Activated CD8-positive, alpha-beta memory T cell treated with anti-CD3 and anti-CD28 coated beads, Interleukin-2, amount 50 U/mL, for 48 hours (primary cell): ENCODE measurements around the gene SLC13A3.

ENCODE experiments used
- DNase-seq: peaks from one replicate; pipeline ENCODE4 v3.0.0-alpha.2; 2020

The SLC13A3 gene

DNA sequence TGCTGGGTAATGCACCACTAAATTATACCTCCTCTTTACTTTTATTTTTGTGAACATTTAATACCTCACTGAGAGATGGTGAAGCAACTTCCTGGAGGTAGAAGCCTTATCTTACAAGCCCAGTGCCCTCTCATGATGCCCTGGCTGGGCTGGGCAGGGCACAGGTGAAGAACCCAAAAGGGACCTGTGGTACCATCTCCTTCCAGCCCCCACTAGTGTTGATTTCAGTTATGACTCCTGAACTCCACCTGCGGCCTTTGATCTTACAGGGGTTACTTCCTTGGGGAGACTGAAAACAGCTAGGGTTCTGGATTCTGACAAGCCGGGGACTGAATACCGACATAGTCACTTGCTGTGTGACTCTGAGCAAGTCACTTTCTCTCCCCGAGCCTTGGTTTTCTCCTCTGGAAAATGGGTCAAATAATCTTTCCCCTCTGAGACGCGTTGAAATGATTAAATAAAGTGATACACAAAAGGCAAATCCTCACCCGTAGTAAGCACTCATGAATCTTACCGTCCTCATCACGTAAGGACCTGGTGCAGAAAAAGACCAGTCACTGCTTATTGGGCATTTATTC is 1.2 kb downstream of the SLC13A3 start:
- DNase-seq, result no peak

DNA sequence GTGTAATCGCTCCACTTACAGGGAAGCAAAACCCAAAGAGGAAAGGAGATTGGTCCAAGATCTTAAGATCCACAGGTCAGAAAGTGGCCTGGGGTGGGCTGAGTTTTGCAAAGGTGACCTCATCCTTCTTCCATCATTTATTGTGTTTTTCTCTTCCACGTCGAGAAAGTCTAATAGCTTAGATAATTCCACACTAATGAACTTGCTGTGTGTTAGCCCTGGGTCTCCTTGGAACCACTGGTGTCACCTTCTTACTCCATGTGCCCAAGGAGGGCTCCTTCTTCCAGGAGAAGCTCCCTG is 1.7 kb downstream of the SLC13A3 start:
- no peak for DNase-seq

DNA sequence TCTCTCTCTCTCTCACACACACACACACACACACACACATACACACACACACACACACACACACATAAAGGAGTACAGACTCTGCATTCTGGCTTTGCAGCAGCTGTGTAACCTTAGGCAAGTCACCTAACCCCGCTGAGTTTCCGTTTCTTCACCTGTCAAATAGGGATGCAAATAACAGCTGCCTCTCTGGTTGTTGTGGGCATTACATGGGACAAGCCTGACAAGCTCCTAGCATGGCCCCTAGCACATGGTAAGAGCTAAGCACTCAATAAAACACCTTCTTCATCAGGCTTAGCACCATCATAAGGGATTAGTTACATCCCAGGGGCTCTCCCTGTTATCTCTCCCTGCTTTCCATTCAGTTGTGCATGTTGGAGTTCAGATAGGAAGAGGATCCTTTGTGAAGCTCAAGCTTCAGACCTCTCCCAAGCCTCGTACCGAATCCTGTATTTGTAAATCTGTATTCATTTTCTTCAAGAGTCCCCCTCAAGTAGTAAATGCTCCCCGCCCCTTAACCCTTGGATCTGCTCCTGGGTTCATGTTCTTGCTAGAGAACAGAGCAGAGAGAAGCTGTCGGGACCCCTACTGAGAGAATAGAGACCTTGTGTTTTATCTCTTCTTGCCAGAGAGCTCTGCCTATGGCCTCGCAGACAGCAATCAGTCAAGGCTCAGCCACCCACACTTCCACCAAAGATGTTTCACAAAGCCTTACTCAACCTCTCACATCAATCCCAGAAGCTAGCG is 2.2 kb downstream of the SLC13A3 start:
- no peak for DNase-seq

DNA sequence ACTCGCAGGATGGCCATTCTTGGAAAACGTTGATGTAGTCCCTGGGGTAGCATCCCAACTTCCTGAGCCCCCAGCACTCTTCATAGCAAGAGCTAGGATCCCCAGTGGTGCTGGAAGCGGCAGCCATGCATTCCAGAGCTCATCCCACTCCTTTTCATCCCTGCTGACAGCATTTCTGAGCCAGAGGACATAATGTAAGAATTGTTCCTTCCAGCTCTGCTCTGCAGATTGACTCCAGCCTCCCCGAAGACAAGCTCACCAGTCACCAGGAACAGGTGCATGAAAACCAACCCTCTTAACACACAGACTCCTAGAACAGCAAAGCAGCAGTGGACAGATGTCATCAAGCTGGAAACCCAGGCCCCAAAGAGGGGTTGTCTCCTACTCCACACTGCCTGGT is 3.8 kb downstream of the SLC13A3 start:
- no peak for DNase-seq

DNA sequence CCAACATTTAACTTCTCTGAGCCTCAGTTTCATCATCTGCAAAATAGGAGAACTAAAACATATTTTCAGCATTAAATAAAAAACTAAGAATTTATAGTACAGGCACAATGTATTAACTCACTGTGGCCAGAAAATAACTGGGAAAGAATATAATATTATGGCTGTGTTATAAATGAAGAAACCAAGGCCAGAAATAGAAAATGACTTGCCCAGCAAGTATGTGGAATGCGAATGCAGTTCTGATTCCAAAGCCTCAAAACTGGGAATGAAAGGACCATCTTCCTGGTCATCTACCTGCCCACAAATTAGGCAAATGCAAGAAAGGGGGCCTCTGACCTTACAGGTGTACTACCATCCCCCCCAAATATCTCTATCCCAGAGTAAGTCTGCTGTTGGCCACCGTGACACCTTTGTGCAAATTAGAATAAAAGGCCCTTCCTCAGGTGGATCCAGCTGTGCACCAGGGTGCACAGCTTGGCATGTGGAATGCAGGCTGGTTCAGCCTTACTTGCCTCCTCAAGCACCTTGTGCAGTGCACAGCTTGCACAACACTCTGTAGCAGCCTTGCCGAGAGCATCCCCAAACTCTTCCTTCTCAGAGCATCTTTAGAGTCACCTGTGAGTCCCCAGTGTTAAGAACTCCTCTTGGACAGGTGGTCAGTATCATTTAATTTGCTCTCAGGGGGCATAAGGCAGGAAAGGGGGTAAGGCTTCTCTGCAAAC is 4.4 kb downstream of the SLC13A3 start:
- no peak for DNase-seq

DNA sequence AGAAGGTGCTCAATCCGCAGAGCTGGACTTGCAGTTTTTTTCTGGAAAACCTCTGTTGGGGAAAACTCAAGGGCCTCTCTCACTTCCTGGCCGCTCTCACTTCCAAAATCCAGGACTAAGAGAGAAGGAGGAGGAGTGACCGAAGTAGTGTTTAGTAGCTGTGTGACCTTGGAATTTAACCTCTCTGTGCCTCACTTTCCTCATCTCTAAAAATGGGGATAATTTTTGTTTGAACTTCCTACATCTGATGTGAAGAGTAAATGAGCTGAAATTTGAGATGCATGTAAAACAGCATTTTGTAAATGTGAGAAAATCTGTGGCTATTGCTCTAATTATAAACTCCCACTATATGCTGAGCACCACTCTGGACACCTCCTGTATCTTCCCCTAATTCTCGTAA is 5.1 kb downstream of the SLC13A3 start:
- DNase-seq, result no peak

DNA sequence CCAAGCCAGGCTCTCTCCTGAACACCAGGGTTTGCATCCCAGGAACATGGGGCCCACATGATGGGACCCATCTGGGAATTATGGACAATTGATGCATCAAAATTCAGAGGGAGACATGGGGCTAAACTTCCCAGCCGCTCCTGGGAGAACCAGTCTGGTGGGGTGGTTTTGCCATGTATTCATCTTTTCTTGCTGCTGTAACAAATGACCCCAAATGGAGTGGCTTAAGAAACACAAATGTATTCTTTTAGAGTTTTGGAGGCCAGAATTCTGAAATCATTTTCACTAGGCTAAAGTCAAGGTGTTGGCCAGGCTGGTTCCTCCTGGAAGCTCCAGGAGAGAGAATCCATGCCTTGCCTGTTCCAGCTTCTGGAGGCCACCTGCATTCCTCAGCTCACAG is 6.5 kb downstream of the SLC13A3 start:
- DNase-seq, result no peak

DNA sequence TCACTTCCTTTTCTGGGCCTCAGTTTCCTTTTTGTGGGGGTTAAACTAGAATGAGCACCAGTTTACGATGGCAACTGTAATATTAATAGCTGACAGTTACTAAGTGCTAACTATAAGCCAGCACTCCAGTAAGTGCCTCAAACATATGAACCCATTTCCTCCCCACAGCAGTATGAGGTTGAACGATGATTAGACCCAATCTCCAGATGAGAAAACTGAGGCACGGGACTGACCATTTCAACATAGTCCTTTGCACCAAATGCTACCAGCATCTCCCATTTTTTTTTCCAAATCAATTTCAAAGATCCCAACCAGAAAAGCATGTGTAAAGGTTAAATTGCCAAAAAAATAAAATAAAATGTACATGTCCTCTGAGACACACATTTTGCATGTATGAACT is 7.1 kb downstream of the SLC13A3 start:
- no peak for DNase-seq

DNA sequence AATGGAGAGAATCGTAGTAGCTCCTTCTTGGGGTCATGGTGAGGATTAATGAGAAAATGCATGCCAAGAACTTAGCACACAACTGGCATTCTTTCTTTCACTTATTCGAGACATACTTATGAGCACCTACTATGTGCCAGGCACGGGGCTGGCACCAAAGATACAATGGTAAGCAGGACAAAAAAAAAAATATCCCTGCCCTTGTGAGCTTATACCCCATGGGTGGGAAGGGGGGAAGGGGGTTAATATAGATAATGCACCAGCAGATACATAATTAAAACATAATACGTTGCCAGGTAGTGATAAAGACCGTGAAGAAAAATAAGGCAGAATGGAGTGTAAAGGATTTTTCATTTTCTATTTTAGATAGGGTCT is 8.3 kb downstream of the SLC13A3 start:
- DNase-seq, result no peak

DNA sequence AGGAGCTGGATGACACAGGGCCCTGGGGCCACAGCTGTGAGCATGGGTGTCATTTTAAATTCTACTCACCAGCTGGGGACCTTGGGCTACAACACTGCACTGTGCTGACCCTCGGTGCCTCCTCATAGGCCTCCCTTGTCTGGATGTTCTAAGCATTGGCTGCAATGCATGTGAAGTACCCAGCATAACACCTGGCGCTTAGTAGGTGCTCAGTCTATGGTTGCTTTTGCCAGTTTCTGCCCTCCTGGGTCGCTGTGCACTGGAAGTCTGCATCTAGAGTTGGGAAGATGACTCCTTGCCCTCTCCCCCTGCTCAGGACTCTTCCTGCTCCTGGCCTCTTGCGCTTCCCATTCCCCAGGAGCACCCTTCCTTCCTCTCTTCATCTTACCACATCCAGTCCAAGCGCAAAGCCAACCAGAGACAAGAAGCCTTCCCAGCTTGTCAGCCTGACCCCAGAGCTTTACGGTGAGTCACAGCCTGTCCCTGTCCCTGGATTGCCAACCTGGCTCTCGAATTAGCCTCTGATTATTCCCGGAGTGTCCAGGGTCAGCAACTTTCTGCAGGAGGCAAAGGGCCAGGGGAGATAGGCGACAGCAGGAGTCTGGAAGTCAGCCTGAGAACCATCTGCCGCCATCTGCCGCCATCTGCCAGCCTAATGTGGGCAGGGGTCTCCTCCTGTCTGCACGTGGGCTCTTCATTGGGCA is 8.8 kb downstream of the SLC13A3 start:
- no peak for DNase-seq

DNA sequence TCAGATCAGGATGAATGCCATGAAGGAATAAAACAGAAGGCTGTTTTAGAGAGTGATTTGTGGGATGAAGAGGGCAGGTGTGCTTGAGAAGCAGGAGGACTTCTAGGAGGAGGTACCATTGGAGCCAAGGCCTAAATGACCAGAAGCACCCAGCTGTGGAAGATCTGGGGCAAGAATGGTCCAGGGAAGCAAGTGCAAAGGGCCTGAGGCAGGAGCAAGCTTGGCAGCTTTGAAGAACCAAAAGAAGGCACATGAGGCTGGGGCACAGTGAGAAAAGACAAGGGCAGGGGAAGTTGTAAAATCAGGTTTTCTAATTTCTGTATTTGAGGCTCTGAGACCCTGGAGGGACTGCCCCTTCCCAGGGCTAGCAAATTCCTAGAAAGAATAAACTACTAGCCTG is 9.8 kb downstream of the SLC13A3 start:
- DNase-seq, result no peak

DNA sequence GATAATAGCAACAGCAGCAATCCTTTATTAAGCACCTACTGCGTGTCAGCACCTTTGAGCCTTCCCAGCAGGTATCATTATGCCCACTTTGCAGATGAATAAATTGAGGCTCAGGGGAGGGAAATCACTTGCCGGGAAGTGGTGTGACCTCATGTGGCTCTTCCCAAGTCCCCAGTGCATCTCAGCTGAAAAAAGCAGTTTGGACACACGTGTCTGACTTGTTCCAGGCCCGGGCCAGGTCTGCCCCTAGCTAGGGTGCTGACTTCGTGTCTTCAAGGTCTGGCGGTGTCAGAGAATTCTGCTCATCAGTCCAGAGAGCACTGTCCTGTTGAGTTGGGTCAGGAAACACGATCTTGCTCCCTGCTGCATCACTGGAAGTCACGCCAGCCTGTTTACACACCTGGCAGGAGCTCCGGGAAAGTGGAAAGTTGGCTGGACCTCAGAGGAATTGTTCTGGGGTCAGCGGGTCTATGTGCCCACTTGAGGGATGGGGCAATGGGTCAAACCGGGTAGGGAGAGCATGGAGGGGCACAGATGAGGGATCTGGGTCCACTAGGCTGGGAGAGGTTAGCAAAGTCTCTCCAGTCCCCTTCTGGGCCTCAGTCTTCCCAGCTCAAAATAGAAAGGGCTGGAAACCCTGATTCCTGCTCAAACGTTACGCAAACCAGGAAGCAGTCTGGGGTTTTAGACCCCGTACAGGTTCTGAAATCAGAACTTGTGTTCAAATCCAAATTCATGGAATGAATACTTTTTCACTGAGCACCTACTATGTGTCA is 10.5 kb downstream of the SLC13A3 start:
- no peak for DNase-seq

DNA sequence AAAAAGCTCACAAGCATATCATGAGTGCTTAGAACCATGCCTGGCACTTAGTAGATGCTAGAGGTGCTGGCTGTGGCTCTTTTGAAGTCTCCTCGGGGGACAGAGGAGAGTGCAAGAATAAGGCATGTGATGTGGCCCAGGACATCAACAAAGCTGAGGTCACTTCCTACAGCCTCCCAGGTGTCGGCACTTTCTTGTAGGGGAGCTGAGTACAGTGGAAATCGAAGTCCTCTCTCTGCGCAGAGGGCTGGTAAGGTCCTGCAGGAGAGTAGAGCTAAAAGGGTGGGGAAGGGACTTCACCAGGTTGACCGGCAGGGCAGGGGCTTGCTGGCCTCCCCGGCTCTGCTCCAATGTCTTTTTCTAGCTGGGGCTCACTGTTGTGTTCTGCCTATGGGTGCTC is 11.2 kb downstream of the SLC13A3 start:
- no peak for DNase-seq

DNA sequence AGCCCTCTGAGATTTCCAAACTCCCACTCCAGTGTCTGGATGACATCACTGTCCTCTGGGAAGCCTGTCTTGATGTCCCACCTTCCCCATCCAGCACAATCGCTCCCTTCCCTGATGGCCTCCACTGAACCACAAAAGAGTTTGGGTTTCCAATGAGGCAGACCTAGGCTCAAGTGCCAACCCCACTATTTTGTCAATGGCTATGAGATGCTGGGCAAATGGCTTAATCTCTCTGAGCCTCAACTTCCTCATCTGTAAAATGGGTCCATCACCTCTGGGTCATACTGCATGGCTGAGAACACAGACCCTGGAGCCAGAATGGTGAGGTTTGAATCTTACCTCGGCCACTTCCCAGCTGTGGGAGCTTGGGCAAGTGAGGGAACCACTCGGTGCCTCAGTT is 11.7 kb downstream of the SLC13A3 start:
- DNase-seq, result no peak

DNA sequence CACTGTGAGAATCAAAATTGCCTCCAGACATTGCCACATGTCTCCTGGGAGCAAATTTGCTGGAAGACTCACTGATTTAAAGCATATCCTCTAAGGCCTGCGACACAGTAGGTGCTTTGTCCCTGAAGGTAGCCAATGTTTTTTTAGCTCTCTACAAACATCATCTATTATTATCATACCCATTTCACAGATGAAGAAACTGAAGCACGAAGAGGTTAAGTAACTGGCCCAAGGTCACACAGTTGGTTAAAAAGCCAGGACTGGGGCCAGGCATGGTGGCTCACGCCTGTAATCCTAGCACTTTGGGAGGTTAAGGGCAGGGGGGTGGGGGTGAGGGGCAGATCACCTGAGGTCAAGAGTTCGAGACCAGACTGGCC is 12.4 kb downstream of the SLC13A3 start:
- no peak for DNase-seq

DNA sequence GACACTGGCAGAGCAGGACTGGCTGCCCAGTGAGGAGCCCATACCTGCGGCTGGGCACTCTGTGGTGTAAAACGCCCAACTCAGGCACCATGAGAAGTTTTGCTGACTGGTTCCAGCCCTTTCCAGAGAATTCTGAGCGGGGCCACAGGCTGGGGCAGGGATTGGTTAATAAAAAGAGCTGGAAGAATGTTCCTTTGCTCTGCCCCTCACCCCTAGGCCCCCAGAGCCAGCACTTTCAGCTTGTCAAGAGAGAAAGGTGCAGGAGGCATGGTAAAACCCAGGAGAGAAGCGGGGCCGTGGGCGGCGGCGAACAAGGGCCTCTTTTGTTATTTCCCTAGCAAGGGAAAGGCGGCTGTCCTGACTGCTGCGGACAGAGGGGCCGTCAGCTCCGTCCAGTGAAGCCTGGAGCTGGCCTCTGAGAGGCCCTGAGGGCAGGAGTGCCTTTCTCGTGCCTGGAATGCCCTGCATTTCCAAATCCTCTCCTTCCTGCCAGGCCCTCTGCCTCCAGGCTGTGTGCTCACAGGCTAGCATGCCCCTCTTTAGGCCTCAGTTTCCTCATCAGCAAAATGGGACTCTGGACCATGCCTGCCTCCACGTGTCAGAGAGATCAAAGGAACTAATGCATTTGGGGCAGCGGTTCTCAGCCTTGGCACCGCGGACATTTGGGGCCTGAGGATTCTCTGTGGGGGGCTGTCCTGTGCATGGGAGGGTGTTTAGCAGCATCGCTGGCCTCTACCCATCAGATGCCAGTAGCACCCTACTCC is 12.9 kb downstream of the SLC13A3 start:
- DNase-seq, result no peak

DNA sequence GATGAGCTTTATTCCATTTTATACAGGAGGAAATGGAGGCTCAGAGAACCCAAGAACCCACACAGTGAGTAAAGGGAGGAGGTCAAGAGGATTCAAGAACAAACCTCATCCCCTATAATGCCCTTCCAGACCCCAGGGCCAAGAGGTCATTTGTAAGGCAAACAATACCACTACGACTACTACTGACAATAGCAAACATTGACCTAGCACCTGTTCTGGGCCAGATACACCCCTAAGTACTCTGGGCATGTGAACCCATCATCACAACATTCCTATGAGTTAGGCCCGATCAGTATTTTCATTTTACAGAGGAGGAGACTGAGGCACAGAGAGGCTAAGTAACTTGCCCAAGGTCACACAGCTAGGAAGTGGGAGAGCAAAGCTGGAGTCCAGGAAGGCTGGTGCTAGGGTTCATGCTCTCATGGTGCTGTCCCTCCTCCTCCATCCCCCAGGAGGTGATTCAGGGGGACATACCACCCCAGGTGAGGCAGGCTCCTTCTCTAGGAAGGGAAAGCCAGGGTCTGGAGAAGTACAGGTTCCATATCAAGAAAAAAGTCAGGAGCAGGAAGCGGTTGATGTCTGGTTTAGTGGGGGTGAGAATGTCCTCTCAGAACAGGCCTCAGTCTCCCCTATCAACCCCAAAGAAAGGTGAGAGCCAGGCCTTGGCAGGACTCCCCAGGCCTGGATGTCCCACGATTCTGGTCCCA is 13.7 kb downstream of the SLC13A3 start:
- DNase-seq, result no peak

DNA sequence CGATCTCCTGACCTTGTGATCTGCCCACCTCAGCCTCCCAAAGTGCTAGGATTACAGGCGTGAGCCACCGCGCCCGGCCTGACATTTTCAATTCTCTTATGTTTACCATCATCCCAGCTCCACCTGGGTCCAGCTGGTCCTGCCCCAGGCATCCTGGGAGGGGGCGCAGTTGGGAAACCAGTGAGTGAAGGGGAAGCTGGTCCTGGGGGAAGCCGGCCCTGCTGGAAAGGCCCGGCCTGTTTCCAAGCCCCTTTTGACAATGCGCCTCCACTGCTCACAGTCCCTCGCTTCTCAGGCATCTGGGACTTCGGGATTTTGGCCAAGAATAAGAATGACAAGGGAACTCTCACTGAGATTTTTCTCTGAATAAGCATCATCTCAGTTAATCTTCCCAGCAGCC is 14.2 kb downstream of the SLC13A3 start:
- no peak for DNase-seq

DNA sequence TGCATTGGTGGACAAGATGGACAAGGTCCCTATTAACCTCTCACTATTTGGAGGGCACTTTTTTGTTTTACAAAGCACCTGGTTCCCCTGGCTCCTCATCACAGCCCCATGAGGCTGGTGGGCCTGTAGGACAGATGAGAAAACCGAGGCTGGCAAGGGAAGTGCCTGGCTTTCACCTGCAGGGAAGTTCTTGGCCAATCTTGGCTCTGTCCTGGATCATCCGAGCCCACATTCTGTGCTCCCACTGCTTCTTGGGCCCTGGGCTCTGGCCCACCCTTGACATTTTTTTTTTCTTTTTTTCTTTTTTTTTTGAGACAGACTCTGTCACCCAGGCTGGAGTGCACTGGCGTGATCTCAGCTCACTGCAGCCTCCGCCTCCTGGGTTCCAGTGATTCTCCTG is 14.7 kb downstream of the SLC13A3 start:
- DNase-seq, result no peak

DNA sequence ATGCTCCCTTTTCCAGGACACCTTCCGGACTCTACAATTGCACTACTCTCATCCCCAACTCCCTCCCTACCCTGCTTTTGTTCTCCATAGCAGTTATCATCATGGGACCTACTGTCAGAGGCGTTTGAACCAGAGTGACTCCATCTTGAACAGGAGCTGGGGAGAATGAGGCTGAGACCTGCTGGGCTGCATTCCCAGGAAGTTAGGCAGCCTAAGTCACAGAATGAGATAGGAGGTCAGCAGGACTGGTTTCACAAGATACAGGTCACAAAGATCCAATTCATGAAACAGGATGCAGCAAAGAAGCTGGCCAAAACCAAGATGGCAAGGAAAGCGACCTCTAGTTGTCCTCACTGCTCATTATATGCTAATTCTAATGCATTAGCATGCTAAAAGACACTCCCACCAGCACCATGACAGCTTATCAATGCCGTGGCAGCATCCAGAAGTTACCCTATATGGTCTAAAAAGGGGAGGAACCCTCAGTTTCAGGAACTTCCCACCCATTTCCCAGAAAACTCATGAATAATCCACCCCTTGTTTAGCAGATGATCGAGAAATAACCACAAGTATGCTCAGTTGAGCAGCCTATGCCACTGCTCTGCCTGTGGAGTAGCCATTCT is 15.6 kb downstream of the SLC13A3 start:
- DNase-seq, result no peak

DNA sequence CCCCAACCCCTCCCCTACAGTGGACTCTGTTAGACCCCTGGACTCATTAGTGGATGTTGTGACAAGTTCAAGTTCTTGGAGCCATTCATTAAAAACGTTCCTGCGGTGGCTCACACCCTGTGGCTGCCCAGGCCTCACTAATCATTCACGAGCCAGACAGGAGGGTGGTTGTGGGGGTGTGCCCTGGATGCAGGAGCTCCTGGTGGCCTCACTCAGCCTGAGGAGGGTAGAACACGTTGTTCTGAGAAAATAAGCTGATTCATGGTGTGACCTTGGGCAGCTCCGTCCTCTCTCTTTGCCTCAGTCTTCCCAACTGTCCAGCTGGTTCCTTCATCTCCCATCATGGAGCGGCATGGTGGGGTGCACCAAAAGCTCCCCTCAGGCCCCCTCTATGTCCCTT is 16.7 kb downstream of the SLC13A3 start:
- DNase-seq, result no peak
